Osteoblast (primary cell): Measurements from ENCODE around the gene COL25A1. TPM values are rescaled to one million over a fixed set of nuclear protein-coding genes. Genes with fewer than 3 reads are reported as not detected.

Source experiments
- DNase-seq: peaks from one replicate; pipeline ENCODE4 v3.0.0; 2011; ENCODE audit warnings: low spot score, mixed read lengths; ENCODE audit not compliant: insufficient read length; ENCODE audit errors: missing footprints
- H2AFZ ChIP-seq: 2 replicates; pipeline ENCODE4 v1.6.0; 2011; ENCODE audit warnings: mild to moderate bottlenecking, low read length
- H3K27ac ChIP-seq: 2 replicates; pipeline ENCODE4 v1.5.1; 2011; ENCODE audit warnings: mild to moderate bottlenecking, low read depth, low read length, moderate library complexity
- H3K27me3 ChIP-seq: 2 replicates; pipeline ENCODE4 v1.6.0; 2012; ENCODE audit warnings: mild to moderate bottlenecking, control low read depth, inconsistent platforms, low read length, moderate library complexity; ENCODE audit not compliant: insufficient read depth
- H3K36me3 ChIP-seq: 2 replicates; pipeline ENCODE4 v1.5.1; 2011; ENCODE audit warnings: mild to moderate bottlenecking, low read length, control low read depth, moderate library complexity; ENCODE audit not compliant: insufficient read depth
- H3K4me1 ChIP-seq: 2 replicates; pipeline ENCODE4 v1.5.1; 2011; ENCODE audit warnings: mild to moderate bottlenecking, low read length, control low read depth, moderate library complexity; ENCODE audit not compliant: insufficient read depth
- H3K4me2 ChIP-seq: 2 replicates; pipeline ENCODE4 v1.6.0; 2011; ENCODE audit warnings: mild to moderate bottlenecking, low read length; ENCODE audit not compliant: insufficient read depth
- H3K4me3 ChIP-seq: fragments of 200-600 bp; sonication (generic); 3 replicates; pipeline ENCODE4 v1.5.1; 2012; ENCODE audit warnings: mild to moderate bottlenecking, low read length, inconsistent platforms; ENCODE audit not compliant: insufficient read depth
- H3K79me2 ChIP-seq: 2 replicates; pipeline ENCODE4 v1.6.0; 2012; ENCODE audit warnings: mild to moderate bottlenecking, low read length, control low read depth, inconsistent platforms; ENCODE audit not compliant: insufficient read depth
- H3K9me3 ChIP-seq: 2 replicates; pipeline ENCODE4 v1.5.1; 2011; ENCODE audit warnings: low read depth, low read length, control low read depth
- H4K20me1 ChIP-seq: 2 replicates; pipeline ENCODE4 v1.6.0; 2012; ENCODE audit warnings: mild to moderate bottlenecking, low read length, control low read depth; ENCODE audit not compliant: insufficient read depth
- CTCF ChIP-seq: IDR thresholded peaks from 2 replicates; pipeline ENCODE4 v1.5.1; 2011; ENCODE audit warnings: mild to moderate bottlenecking, low read depth, low read length, moderate library complexity; ENCODE audit errors: extremely low read depth
- total RNA-seq: library from RNA; depleted of rRNA; stranded (reverse); fragments of >200 nt; gene quantifications from 2 replicates; pipeline ENCODE4 v1.2.3, GENCODE V29; 2012

Gene COL25A1
- total RNA-seq, 1 donor, result 1.4 TPM

GRCh38 chr4:109029987-109030386 lies 272.5 kb downstream of the COL25A1 start:
- Histone ChIP-seq H3K4me1 (peaks cover 4% of the 10 kb centered on the region), H3K4me2 (no peak overlapping the region), H4K20me1 (no peaks in the 10 kb centered on the region), H3K36me3 (no peaks in the 10 kb centered on the region), H3K9me3 (no peaks in the 10 kb centered on the region), H3K27ac (no peak overlapping the region), H3K27me3 (no peaks in the 10 kb centered on the region), H3K79me2 (no peaks in the 10 kb centered on the region), H2AFZ (no peak overlapping the region), H3K4me3 (no peak overlapping the region)
- no peak for DNase-seq
- TF ChIP-seq CTCF, result no peak

DNA sequence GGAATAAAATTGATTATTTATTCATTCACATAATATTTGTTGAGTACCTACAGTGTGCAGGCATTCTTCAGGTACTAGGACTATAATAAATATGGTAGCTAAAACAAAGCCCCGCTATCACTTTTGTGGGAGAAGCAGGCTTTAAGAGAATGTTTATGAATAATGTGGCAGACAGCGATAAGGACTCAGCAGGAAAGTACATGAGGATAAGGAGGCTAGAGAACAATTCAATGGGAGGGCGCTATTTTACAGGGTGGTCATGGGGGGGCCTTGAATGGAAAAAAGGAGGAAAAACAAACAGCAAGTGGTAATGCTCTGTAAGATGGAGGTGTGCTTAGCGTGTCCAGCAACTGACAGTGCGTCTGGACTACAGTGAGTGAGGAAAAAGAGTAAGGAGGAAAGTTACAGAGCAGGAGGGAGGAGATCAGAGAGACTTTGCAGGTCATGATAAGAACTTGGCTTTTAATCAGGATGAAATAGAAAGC lies 275.4 kb downstream of the COL25A1 start:
- no peak overlapping the region for H3K4me3 ChIP-seq
- no peak overlapping the region for H3K27ac ChIP-seq
- H3K27me3 ChIP-seq, result no peaks in the 10 kb centered on the region
- no peaks in the 10 kb centered on the region for H3K79me2 ChIP-seq
- no peak for TF ChIP-seq CTCF
- no peaks in the 10 kb centered on the region for H3K9me3 ChIP-seq
- peaks cover 4% of the 10 kb centered on the region for H3K4me1 ChIP-seq
- H4K20me1 ChIP-seq, result no peaks in the 10 kb centered on the region
- H2AFZ ChIP-seq, result no peak overlapping the region
- H3K36me3 ChIP-seq, result no peaks in the 10 kb centered on the region
- no peak overlapping the region for H3K4me2 ChIP-seq
- DNase-seq, result no peak

GRCh38 chr4:109026588-109026987 lies 275.9 kb downstream of the COL25A1 start:
- peak overlapping the region; percentile 39 for H3K4me2 ChIP-seq
- no peak for TF ChIP-seq CTCF
- no peaks in the 10 kb centered on the region for H4K20me1 ChIP-seq
- peak overlapping the region; percentile 42 for H3K4me3 ChIP-seq
- no peaks in the 10 kb centered on the region for H3K79me2 ChIP-seq
- H3K27me3 ChIP-seq, result no peaks in the 10 kb centered on the region
- no peak for DNase-seq
- no peaks in the 10 kb centered on the region for H3K36me3 ChIP-seq
- peaks cover 4% of the 10 kb centered on the region for H3K4me1 ChIP-seq
- H2AFZ ChIP-seq, result peak overlapping the region; percentile 74
- no peaks in the 10 kb centered on the region for H3K9me3 ChIP-seq
- H3K27ac ChIP-seq, result no peak overlapping the region

GRCh38 chr4:109025471-109026076 lies 276.9 kb downstream of the COL25A1 start:
- no peaks in the 10 kb centered on the region for H3K9me3 ChIP-seq
- TF ChIP-seq CTCF, result no peak
- no peak overlapping the region for H3K4me2 ChIP-seq
- no peak overlapping the region for H3K27ac ChIP-seq
- H3K4me3 ChIP-seq, result no peak overlapping the region
- peak overlapping the region; percentile 59 for H2AFZ ChIP-seq
- H3K79me2 ChIP-seq, result no peaks in the 10 kb centered on the region
- peaks cover 4% of the 10 kb centered on the region for H3K4me1 ChIP-seq
- no peaks in the 10 kb centered on the region for H3K27me3 ChIP-seq
- no peaks in the 10 kb centered on the region for H4K20me1 ChIP-seq
- H3K36me3 ChIP-seq, result no peaks in the 10 kb centered on the region
- DNase-seq, result no peak
